ENCODE measurements around the gene LYZL4.

LYZL4 gene

GRCh38 chr3:42425736-42426407, 15.5 kb upstream of the LYZL4 start:
- no peak for DNase-seq (ENCODE audit: low spot score)

- DNase-seq (ENCODE audit: low spot score): no peak
Measured at GRCh38 chr3:42424911-42425310, 14.5 kb upstream of the LYZL4 start.

- DNase-seq (ENCODE audit: low spot score): peak; percentile 50
Measured at GRCh38 chr3:42421818-42422796, 11.7 kb upstream of the LYZL4 start.

- DNase-seq (ENCODE audit: low spot score): no peak
Measured at GRCh38 chr3:42419563-42419962, 9.2 kb upstream of the LYZL4 start.

GRCh38 chr3:42412526-42413155, 2.2 kb upstream of the LYZL4 start:
- no peak for DNase-seq (ENCODE audit: low spot score)

GRCh38 chr3:42411429-42411828, 1.0 kb upstream of the LYZL4 start:
- DNase-seq (ENCODE audit: low spot score): no peak

GRCh38 chr3:42408156-42408555, 2.3 kb downstream of the LYZL4 start:
- no peak for DNase-seq (ENCODE audit: low spot score)

GRCh38 chr3:42406727-42407450, 3.5 kb downstream of the LYZL4 start:
- DNase-seq (ENCODE audit: low spot score): no peak

GRCh38 chr3:42405857-42406256, 4.6 kb downstream of the LYZL4 start:
- DNase-seq (ENCODE audit: low spot score): no peak

- no peak for DNase-seq (ENCODE audit: low spot score)
Measured at GRCh38 chr3:42403737-42404136, 6.7 kb downstream of the LYZL4 start.

- DNase-seq (ENCODE audit: low spot score): no peak
Measured at GRCh38 chr3:42402394-42403096, 7.9 kb downstream of the LYZL4 start.

GRCh38 chr3:42398080-42398479, 12.3 kb downstream of the LYZL4 start:
- no peak for DNase-seq (ENCODE audit: low spot score)

GRCh38 chr3:42397644-42398043, 12.8 kb downstream of the LYZL4 start:
- no peak for DNase-seq (ENCODE audit: low spot score)

GRCh38 chr3:42394579-42395288, 15.7 kb downstream of the LYZL4 start:
- no peak for DNase-seq (ENCODE audit: low spot score)

GRCh38 chr3:42387802-42388651, 22.4 kb downstream of the LYZL4 start:
- peak; percentile 3 for DNase-seq (ENCODE audit: low spot score)

GRCh38 chr3:42381551-42382082, 28.8 kb downstream of the LYZL4 start:
- DNase-seq (ENCODE audit: low spot score): no peak

- DNase-seq (ENCODE audit: low spot score): no peak
Measured at GRCh38 chr3:42377681-42378080, 32.7 kb downstream of the LYZL4 start.

- DNase-seq (ENCODE audit: low spot score): peak; percentile 36
Measured at GRCh38 chr3:42376344-42376798, 34.0 kb downstream of the LYZL4 start.

GRCh38 chr3:42375121-42375800, 35.1 kb downstream of the LYZL4 start:
- no peak for DNase-seq (ENCODE audit: low spot score)
